AG10803 (cell line): ENCODE measurements around the gene TMSB4X.

Experiments
- DNase-seq: peaks from one replicate; pipeline ENCODE4 v3.0.0; 2010; ENCODE audit warnings: low read depth
- H3K4me3 ChIP-seq: 2 replicates; pipeline ENCODE4 v1.5.1; 2011; ENCODE audit warnings: mild to moderate bottlenecking, low read length, control low read depth
- CTCF ChIP-seq: conservative IDR thresholded peaks from 2 replicates; pipeline ENCODE4 v1.5.1; 2011; ENCODE audit warnings: mild to moderate bottlenecking, low read length, control low read depth, inconsistent platforms

Gene TMSB4X

GRCh38 chrX:12965131-12965940 lies 9.6 kb upstream of the TMSB4X start:
- no peak for TF ChIP-seq CTCF
- no peak for DNase-seq
- no peak overlapping the region for H3K4me3 ChIP-seq

GRCh38 chrX:12966151-12966550 lies 8.8 kb upstream of the TMSB4X start:
- no peak for TF ChIP-seq CTCF
- no peak overlapping the region for H3K4me3 ChIP-seq
- DNase-seq = no peak

GRCh38 chrX:12967711-12968465 lies 7.0 kb upstream of the TMSB4X start:
- H3K4me3 ChIP-seq = no peak overlapping the region
- TF ChIP-seq CTCF = no peak
- DNase-seq = no peak

GRCh38 chrX:12970691-12971202 lies 4.2 kb upstream of the TMSB4X start:
- H3K4me3 ChIP-seq = no peak overlapping the region
- peak; percentile 67 for DNase-seq
- TF ChIP-seq CTCF = peak; percentile 59

GRCh38 chrX:12971282-12972003 lies 3.5 kb upstream of the TMSB4X start:
- H3K4me3 ChIP-seq = no peak overlapping the region
- no peak for DNase-seq
- TF ChIP-seq CTCF = no peak

GRCh38 chrX:12972243-12972642 lies 2.7 kb upstream of the TMSB4X start:
- TF ChIP-seq CTCF = no peak
- no peak for DNase-seq
- H3K4me3 ChIP-seq = no peak overlapping the region
